Epithelial cell of esophagus (primary cell): ENCODE data around the gene MED14.

Experiments used
- DNase-seq: peaks from one replicate; pipeline ENCODE4 v3.0.0; 2010; ENCODE audit warnings: low read depth
- H3K4me3 ChIP-seq: 2 replicates; pipeline ENCODE4 v1.5.1; 2011; ENCODE audit warnings: mild to moderate bottlenecking, low read length, control low read depth
- TF ChIP-seq, protein P1 (sequence below): IDR thresholded peaks from 2 replicates; pipeline ENCODE4 v1.5.1; 2011; ENCODE audit warnings: low read depth, mild to moderate bottlenecking, low read length, control low read depth, inconsistent platforms; ENCODE audit not compliant: insufficient read depth; ENCODE audit errors: missing control alignments

The MED14 gene

DNA sequence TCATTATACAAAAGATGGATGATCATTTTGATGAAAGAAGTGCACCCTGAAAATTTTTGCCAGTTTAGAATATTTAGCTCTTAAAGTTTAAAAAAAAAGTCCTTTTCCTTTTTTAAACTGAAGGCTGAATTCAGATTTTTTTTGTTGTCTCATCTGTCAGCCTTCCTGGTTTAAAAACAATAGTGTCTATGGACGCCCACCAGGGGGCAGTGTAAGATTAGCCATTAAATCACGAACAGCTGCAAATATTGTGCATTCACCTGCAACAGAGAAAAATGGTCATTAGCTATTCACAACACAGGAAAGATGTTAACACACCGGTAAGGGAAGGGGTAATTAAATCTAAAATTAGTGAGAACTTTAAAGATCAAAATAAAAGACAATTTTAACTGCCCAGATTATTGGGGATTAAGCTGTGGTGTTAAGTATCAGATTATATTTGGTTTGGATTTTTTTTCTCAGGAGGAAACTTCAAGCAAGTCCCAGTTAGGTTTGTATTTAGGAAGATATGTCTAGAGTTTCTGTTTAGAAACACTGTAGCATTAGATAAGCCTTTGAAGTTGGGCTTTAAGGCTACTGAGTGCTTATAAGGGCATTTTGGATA is 83.6 kb downstream of the MED14 start:
- TF ChIP-seq, protein P1, sequence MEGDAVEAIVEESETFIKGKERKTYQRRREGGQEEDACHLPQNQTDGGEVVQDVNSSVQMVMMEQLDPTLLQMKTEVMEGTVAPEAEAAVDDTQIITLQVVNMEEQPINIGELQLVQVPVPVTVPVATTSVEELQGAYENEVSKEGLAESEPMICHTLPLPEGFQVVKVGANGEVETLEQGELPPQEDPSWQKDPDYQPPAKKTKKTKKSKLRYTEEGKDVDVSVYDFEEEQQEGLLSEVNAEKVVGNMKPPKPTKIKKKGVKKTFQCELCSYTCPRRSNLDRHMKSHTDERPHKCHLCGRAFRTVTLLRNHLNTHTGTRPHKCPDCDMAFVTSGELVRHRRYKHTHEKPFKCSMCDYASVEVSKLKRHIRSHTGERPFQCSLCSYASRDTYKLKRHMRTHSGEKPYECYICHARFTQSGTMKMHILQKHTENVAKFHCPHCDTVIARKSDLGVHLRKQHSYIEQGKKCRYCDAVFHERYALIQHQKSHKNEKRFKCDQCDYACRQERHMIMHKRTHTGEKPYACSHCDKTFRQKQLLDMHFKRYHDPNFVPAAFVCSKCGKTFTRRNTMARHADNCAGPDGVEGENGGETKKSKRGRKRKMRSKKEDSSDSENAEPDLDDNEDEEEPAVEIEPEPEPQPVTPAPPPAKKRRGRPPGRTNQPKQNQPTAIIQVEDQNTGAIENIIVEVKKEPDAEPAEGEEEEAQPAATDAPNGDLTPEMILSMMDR, result peak; percentile 52
- no peak overlapping the region for H3K4me3 ChIP-seq
- DNase-seq, result peak; percentile 60

DNA sequence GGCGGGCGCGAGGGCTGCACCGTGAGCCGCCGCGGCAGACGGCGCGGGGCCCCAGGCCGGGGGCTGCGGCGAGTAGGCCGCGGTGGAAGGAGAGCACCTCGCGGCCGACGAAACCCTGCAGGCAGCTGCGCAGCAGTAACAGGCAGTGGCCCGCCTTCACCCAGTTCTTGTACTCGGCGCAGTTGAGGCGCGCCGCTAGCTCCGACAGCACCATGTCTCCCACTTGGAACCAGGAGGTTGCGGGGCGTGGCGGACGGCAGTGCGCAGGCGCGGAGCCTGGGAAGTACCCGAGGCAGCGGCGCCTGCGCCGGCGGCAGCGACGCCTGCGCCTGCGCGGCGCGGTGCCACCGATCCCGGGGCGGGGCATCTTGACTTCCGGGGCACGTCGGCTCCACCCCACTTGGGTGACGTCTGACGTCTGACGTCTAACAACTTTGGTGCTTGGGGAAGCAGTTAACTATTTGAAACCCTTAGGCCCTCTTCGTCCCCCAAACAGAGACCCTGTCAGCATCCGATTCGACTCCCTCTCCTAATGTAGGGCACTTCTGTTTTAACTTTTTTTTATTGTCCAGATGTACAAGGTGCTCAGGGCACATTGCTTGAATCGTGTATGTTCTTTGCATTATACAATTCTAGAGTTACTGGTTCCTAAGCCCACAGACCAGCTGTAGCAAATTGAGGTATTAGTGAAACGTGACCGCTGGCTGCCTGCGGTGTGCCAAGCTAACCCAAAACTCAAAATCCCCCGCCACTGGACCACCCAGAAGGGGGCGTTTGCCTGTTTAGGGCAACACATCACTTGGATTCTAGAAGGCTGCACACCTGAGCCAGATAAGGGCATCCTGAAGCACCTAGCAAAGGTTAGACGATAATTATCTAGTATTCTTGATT is 87.8 kb downstream of the MED14 start, which contains the start of gene CXorf38:
TSS of gene CXorf38 (minus strand) at position 255 of the 891 bp plus-strand sequence. CDS start at position 214, 41 bp downstream.
- DNase-seq, result peak; percentile 83
- peak within 1 kb of the TSS; percentile 65 for H3K4me3 ChIP-seq
- TF ChIP-seq, protein P1, result no peak

DNA sequence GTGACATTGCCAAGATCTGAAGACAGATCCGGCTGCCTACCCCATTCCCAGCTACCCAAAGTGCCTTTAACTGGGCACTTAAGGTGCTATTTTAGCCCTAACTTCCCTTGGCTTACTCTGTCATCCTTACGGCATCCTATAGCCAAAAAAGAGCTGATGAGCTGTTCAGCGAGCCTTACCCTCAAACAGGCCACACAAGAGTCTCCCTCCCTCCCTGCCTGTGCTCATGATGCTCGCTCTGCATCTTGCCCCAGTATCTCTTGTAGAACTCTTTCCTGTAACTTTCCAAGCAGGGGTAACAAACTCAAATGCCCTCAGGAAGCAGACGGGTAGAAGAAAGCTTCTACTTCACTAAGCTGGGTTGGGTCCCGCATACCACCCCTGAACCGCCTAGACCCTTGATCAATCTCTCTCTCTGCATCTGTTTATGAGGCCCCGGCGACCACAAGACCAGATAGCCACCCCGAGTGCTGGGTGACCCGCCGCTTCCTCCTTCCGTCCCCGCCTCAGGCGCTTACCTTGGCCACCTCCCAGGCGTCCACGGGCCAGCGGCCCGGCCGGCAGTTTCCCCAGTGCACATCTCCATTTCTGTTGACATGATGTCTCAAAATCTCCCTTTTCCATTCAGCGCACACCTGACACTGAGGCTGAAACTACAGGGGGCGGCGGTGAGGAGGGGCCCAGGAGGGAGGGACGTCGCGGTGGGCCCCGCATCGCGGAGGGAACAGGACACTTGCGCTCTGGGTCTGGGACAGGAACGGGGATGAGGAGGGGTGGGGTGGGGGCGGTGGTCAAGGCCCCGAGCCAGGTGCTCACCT is 88.6 kb downstream of the MED14 start:
- TF ChIP-seq, protein P1, result no peak
- H3K4me3 ChIP-seq, result peak overlapping the region; percentile 65
- DNase-seq, result peak; percentile 24

DNA sequence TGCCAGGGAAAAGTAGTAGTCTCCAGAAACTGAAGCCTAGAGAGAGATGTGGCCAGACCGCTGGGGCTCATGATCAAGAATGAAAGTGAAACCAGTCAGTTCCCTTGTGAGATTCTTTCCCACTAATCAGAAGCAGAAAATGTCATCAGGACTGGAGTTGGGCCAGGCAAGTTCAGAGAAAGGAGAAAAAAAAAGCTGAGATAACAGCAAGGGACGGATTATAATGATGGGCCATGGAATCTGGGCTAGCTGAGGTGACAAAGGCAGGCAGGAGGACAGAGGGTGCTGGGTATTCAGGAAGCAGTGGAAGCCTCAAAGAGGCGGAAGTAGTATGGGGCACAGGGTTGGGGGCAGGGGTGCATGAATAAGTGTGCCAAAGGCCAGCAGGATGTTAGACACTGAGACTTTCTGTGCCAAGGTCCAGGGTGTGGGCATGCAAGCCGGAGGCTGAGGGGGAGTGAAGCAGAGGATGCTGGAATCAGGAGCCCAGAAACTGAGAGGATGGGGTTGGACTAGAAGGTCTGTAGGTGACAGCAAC is 90.5 kb downstream of the MED14 start:
- H3K4me3 ChIP-seq, result peak overlapping the region; percentile 11
- TF ChIP-seq, protein P1, result no peak
- peak; percentile 29 for DNase-seq

DNA sequence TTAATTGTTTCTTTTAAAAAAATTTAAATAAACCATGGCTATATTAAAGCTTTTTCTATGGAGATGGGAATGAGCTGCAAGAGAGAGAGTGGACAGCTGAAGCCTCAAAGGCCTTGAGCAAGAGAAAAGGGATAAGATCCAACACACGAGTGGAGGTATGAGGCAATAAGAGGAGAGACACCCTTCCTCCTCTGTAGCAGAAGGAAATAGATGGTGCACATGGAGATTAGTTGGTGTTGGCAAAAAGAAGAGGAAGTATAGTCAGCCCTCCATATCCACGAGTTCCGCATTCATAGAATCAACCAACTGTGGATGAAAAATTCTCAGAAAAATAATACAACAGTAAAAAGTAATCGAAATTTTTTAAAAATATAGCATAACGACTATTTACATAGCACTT is 91.2 kb downstream of the MED14 start:
- TF ChIP-seq, protein P1, result no peak
- DNase-seq, result no peak
- no peak overlapping the region for H3K4me3 ChIP-seq

DNA sequence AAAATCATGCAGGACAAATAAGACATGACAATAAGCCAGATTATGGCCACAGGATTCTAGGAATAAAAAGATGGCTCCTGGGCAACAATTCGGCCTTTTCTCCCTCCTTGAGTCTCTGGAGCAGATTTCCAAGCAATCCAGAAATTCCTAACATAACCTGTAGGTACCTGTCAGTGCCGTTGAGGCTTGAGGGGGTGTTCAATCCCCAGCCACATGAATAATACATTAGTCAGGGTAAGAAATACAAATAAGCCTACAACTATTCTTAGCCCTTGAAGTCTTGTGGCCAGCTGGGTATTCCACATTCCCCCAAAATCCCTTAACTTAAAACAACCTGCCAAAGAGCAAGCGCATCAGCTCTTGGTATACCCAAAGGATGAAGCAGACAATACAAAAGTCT is 97.7 kb downstream of the MED14 start:
- DNase-seq, result peak; percentile 65
- H3K4me3 ChIP-seq, result no peak overlapping the region
- TF ChIP-seq, protein P1, result no peak
